Fibroblast of skin of right quadriceps (primary cell): Measurements from ENCODE around the gene TRIM43.
A peak's percentile ranks its signal among the peaks of the same experiment; 100 is the strongest.
"Not testable (repeated sequence)": the region's sequence is repeated elsewhere in the genome, so short reads cannot be mapped to it uniquely, and the experiment has no call there.

Source experiments
- DNase-seq: peaks from one replicate; pipeline ENCODE4 v3.0.0-alpha.2; 2013

Gene TRIM43

GRCh38 chr2:95591701-95592100, at the start of gene TRIM43:
Gene TRIM43 (plus strand): TSS chr2:95592001. CDS start chr2:95594024, 2,023 bp downstream.
- not testable (repeated sequence) for DNase-seq

GRCh38 chr2:95551055-95551568, 40.7 kb upstream of the TRIM43 start:
- DNase-seq, result no peak

GRCh38 chr2:95552911-95553310, 38.9 kb upstream of the TRIM43 start:
- peak; percentile 28 for DNase-seq

GRCh38 chr2:95569170-95569569, 22.6 kb upstream of the TRIM43 start:
- DNase-seq, result no peak

GRCh38 chr2:95573866-95574265, 17.9 kb upstream of the TRIM43 start:
- DNase-seq, result no peak

GRCh38 chr2:95574506-95574905, 17.3 kb upstream of the TRIM43 start:
- DNase-seq, result peak; percentile 20

GRCh38 chr2:95575857-95576256, 15.9 kb upstream of the TRIM43 start:
- DNase-seq, result no peak

GRCh38 chr2:95578539-95578938, 13.3 kb upstream of the TRIM43 start:
- no peak for DNase-seq

- DNase-seq, result not testable (repeated sequence)
Measured at GRCh38 chr2:95583545-95583944, 8.3 kb upstream of the TRIM43 start.

- DNase-seq, result not testable (repeated sequence)
Measured at GRCh38 chr2:95584321-95584720, 7.5 kb upstream of the TRIM43 start.

- not testable (repeated sequence) for DNase-seq
Measured at GRCh38 chr2:95589777-95590536, 1.8 kb upstream of the TRIM43 start.

GRCh38 chr2:95592973-95593372, 1.2 kb downstream of the TRIM43 start:
- not testable (repeated sequence) for DNase-seq

GRCh38 chr2:95595012-95595411, 3.2 kb downstream of the TRIM43 start:
- DNase-seq, result not testable (repeated sequence)

GRCh38 chr2:95601301-95601700, 9.5 kb downstream of the TRIM43 start:
- DNase-seq, result not testable (repeated sequence)

- DNase-seq, result not testable (repeated sequence)
Measured at GRCh38 chr2:95602146-95602545, 10.3 kb downstream of the TRIM43 start.

GRCh38 chr2:95608356-95608755, 16.6 kb downstream of the TRIM43 start:
- DNase-seq, result not testable (repeated sequence)

GRCh38 chr2:95609764-95610163, 18.0 kb downstream of the TRIM43 start:
- not testable (repeated sequence) for DNase-seq

GRCh38 chr2:95613048-95613447, 21.2 kb downstream of the TRIM43 start:
- not testable (repeated sequence) for DNase-seq

- not testable (repeated sequence) for DNase-seq
Measured at GRCh38 chr2:95622728-95623127, 30.9 kb downstream of the TRIM43 start.

GRCh38 chr2:95630987-95631386, 39.2 kb downstream of the TRIM43 start:
- not testable (repeated sequence) for DNase-seq

GRCh38 chr2:95633626-95634259, 41.9 kb downstream of the TRIM43 start:
- not testable (repeated sequence) for DNase-seq

- DNase-seq, result not testable (repeated sequence)
Measured at GRCh38 chr2:95640515-95641288, 48.9 kb downstream of the TRIM43 start.

GRCh38 chr2:95641289-95641575, 49.4 kb downstream of the TRIM43 start:
- DNase-seq, result not testable (repeated sequence)
